GM19035 (cell line): ENCODE data around the gene MTARC2.
"Not testable (repeated sequence)": the region's sequence is repeated elsewhere in the genome, so short reads cannot be mapped to it uniquely, and the experiment has no call there.

ENCODE experiments used
- ATAC-seq: cut with Tn5 transposase; IDR thresholded peaks from one replicate; pipeline ENCODE4 v1.9.1; 2021; ENCODE audit not compliant: unreplicated experiment

Gene MTARC2

GRCh38 chr1:220730486-220730885, 17.6 kb upstream of the MTARC2 start:
- ATAC-seq = no peak

- no peak for ATAC-seq
Measured at GRCh38 chr1:220732137-220732536, 16.0 kb upstream of the MTARC2 start.

GRCh38 chr1:220732621-220733020, 15.5 kb upstream of the MTARC2 start:
- no peak for ATAC-seq

DNA sequence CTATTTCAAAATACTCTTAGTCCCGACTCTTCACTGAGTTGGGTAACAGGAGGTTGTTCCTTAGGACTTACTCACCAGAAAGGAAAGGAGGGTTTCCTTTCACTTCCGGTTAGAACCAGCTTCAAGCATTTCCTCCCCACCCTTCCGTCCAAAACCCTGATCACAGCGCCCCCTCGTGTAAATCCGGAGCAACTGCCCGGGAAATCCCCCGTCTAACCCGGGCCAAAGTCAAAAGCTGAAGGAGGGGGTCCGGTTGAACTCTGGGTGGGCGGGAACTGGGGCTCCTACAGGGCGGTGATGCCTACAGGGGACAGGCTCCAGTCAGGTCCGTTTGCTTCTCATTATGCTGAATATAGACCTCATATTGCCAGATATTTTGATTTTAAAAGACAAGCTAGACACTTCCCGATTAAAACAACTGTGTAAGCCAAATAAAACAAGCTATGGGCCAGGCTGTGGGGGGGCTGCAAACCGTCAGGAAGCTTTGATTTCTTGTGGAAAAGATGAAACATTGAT, 15.0 kb upstream of the MTARC2 start:
- ATAC-seq = peak; percentile 92

DNA sequence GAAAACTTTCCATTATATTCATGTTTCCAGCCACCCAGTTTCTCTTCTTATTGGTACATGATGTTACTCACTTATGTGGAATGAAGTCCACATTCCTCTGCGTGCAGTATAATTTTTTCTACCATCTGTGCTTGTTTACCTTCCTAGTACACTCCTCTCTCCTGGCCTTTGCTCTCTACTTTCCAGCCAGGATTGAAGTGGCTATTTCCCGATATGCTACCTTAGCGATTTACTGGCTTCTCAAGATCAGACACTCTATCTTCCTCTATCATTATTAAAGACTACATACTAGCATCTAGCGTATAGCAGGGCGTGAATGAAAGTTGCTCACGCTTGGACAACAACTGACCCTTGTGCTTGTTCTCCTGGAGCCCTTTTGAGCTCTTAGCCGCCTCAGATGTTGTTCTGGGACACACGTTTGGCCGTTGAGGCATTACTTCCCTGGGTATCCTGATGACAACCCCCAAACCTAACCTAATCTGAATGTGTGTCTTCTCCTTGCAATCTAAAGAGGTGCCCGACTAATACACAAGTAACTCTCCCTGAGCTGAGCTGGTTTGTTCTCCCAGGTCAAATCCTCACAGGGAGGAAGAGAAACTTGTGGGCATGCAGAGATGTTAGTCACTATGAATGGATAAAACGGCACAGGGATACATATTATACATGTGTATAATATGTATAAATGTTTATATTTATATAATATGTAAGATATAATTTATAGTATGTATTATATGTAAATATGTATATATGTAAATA, 13.4 kb upstream of the MTARC2 start:
- ATAC-seq = no peak

DNA sequence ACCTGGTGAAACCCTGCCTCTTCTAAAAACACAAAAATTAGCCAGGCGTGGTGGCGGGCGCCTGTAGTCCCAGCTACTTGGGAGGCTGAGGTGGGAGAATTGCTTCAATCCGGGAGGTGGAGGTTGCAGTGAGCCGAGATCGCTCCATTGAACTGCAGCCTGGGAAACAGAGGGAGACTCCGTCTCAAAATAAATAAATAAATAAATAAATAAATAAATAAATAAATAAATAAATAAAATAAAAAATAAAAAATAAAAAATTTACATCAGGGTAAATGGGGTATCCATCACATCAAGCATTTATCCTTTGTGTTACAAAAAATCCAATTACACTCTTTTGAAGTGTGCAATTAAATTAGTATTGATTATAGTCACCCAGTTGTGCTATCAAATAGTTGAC, 11.8 kb upstream of the MTARC2 start:
- ATAC-seq = not testable (repeated sequence)

DNA sequence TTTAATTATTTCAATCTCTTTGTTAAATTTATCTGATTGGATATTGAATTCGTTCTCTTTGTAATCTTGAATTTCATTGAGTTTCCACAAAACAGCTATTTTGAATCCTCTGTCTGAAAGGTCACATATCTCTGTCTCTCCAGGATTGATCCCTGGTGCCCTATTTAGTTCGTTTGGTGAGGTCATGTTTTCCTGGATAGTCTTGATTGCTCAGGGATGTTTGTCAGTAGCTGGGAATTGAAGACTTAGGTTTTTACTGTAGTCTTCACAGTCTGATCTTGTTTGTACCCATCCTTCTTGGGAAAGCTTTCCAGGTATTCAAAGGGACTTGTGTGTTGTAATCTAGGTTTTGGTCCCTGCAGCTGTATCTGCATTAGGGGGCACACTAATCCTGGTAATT, 6.8 kb upstream of the MTARC2 start:
- no peak for ATAC-seq

DNA sequence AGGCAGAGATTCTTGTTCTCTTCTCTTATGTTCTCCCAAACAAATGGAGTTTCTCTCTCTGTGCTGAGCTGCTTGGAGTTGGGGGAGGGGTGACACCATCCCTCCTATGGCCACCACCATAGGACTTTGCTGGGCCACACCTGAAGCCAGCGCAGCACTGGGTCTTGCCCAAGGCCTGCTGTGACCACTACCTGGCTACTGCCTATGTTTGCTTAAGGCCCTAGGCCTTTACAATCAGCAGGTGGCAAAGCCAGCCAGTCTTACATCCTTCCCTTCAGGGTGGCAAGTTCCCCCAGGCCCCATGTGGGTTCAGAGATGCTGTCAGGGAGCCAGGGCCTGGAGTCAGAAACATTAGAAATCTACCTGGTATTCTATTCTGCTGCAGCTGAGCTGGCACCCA, 6.3 kb upstream of the MTARC2 start:
- no peak for ATAC-seq

GRCh38 chr1:220742520-220742919, 5.6 kb upstream of the MTARC2 start:
- no peak for ATAC-seq

DNA sequence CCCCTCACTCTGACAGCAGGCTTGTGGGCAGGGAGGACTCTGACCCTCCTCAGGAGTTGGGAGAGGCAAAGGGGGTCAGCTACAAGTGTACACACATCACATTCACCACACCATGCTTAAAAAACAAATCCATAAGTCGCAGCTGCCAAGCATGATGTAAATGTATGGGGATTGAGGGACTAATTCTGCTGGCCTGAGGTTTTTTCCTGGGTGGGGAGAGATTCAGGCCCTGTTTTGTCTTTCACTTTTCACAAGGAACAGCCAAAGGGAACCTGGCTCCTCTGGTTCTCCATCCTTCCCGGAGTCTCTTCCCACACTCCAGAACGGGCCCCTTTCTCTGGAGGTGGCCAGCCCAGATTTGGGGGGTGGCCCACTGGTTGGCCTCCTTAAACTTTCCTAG, 1.3 kb upstream of the MTARC2 start:
- ATAC-seq = no peak

DNA sequence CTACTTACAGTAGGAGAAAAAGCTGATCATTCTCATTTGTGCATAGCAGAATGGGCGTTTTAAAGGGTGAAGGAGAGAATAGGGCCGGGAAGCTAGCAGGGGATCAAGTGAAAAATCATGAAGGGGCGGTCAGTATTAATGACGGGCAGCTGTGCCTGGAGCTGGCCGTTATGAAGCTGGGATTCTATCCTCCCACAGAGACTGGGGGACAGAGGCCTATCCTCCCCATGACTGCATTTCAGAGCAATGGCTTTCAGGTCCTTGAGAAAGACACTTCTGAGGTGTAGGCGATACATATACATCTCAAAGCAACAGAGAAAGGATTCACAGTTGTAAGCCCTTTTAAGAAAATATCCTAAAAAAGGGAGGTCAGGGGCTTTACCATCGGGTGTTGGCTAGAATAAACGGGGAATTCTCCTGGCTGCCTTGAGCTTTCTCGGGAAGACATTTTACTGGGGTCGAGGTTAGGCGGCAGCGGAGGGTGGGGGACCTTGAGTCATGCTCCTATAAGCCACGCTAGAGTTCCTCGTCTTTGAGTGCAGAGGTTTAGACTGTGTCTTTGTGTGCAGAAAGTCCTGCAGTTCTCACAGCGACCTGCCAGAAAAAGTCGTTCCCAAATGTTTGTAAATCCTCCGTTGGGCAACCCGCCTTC, 559 bp upstream of the MTARC2 start:
- ATAC-seq = peak; percentile 25

DNA sequence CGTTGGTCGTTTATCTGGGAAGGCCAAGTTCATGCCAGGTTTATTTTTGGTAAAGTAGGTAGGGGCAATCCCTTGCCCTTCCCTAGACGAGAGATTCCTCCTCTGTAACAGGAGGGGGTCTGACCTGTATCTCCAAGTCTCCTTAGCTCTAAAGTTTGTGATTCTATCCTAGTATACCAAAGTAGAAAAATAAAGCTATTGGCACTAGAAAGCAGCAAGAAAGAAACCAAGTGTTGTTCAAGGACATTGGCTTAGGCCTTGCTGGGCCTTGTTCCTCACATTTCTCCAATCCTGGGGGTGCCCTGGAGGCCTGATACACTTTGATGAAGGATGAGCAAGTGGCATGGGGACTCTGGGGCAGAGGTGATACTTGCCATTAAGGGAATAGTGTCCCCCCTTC, 814 bp downstream of the MTARC2 start:
- no peak for ATAC-seq

GRCh38 chr1:220750131-220750515, 2.0 kb downstream of the MTARC2 start:
- no peak for ATAC-seq

DNA sequence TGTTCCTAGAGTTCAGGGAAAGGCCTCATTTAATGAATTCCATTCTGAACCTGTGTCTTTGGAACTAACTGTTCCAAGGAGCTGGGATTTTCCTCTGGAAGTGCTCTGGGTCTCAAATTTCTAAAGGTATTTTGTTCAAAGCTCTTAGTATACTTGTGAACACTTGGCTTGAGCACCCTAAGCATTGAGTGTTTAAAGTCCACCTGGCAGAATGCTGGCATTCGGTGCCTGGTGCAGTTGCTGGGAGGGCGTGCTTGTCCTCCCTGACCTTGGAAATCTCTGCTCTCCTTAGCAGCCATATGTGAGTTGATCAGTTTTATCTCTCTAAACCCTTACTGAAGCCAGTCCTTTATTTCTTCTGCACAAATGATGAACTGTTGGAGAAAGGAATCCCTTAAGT, 3.0 kb downstream of the MTARC2 start:
- no peak for ATAC-seq

DNA sequence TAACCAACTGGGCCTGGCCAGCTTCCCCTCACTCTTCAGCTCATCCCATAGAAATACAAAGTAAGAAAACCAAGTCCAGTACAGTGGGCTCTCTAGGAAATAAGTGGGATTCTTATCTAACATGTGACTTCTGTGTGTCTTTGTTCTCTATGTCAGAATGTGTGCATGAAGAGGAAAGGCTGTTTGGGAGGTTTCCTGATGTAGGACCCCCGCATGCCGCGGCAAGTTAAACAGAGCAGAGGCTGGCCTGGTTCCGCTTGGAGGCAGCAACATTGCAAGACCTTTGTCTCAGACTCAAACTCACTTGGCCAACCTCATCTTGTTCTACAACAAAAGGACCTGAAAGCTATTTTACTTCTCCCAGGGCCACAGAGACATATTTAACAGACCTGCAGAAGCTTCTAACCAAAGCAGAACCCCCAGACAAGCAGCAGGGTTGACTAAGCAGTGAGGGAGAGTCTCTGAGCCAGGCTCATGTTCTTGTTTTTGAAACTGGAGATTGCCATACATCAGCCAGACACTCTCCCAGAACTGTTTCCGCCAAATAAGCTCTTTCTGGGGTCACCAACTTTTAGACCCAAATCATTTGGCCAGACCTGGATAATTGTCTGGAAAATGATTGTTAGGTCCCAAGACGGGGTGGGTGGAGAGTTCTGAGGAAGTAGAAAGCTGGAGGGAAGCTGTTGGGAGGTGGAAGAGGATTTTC, 6.2 kb downstream of the MTARC2 start:
- no peak for ATAC-seq

GRCh38 chr1:220754918-220755295, 6.8 kb downstream of the MTARC2 start:
- ATAC-seq = no peak

- ATAC-seq = no peak
Measured at GRCh38 chr1:220755309-220755708, 7.2 kb downstream of the MTARC2 start.

GRCh38 chr1:220757441-220757840, 9.3 kb downstream of the MTARC2 start:
- no peak for ATAC-seq

- ATAC-seq = no peak
Measured at GRCh38 chr1:220759147-220759546, 11.0 kb downstream of the MTARC2 start.

GRCh38 chr1:220761688-220762427, 13.7 kb downstream of the MTARC2 start:
- ATAC-seq = no peak

DNA sequence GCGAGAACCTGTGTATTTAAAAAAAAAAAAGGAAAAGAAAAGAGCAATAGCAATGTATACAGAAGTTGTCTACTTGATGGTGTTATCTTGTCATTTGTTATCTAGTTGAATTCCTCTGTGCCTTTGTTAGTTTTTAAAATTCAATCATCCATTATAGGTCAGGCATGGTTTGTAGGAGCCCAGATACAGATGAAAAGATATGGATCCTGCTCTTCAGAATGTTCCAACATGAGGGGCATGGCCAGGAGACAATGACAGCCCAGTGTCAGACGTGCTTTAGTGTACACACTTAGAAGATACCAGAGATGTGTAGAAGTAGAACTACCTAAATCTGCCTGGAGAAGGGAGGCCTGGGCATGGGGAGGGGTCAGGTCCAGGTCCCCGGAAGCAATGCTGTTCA, 16.6 kb downstream of the MTARC2 start:
- ATAC-seq = no peak
